Mesenteric fat pad (tissue), 1 donor: ENCODE measurements around the gene SNX15. TPM values are rescaled to one million over a fixed set of nuclear protein-coding genes. Genes with fewer than 3 reads are reported as not detected.
"Not testable (repeated sequence)": the region's sequence is repeated elsewhere in the genome, so short reads cannot be mapped to it uniquely, and the experiment has no call there.

Source experiments
- DNase-seq: peaks from one replicate; pipeline ENCODE4 v3.0.0-alpha.2; 2020; ENCODE audit warnings: low spot score
- long read RNA-seq: library from polyadenylated mRNA; unstranded; transcript quantifications from one replicate; pipeline ENCODE4 v2.0.0, GENCODE V29; 2020
- total RNA-seq: library from RNA; stranded (reverse); fragmentation: NEBNext Ultra II Directional; extraction: Animal tissue kit (Norgen Biotek cat#: 25700); gene quantifications from one replicate; pipeline ENCODE4 v1.2.1, GENCODE V29; 2021
- donor health status: DM: yes; HTN: yes; CAD: no.

SNX15 gene, protein sequence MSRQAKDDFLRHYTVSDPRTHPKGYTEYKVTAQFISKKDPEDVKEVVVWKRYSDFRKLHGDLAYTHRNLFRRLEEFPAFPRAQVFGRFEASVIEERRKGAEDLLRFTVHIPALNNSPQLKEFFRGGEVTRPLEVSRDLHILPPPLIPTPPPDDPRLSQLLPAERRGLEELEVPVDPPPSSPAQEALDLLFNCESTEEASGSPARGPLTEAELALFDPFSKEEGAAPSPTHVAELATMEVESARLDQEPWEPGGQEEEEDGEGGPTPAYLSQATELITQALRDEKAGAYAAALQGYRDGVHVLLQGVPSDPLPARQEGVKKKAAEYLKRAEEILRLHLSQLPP
- total RNA-seq, result 27.6 TPM
- long read RNA-seq, transcript SNX15-202 (8 exons, 1,939 nt), result major isoform, 41 of 44 reads
- long read RNA-seq, partial matches to known transcripts, result 1 of 44 reads
- long read RNA-seq, other reads (novel, unspliced or antisense), result 0 of 44 reads

DNA sequence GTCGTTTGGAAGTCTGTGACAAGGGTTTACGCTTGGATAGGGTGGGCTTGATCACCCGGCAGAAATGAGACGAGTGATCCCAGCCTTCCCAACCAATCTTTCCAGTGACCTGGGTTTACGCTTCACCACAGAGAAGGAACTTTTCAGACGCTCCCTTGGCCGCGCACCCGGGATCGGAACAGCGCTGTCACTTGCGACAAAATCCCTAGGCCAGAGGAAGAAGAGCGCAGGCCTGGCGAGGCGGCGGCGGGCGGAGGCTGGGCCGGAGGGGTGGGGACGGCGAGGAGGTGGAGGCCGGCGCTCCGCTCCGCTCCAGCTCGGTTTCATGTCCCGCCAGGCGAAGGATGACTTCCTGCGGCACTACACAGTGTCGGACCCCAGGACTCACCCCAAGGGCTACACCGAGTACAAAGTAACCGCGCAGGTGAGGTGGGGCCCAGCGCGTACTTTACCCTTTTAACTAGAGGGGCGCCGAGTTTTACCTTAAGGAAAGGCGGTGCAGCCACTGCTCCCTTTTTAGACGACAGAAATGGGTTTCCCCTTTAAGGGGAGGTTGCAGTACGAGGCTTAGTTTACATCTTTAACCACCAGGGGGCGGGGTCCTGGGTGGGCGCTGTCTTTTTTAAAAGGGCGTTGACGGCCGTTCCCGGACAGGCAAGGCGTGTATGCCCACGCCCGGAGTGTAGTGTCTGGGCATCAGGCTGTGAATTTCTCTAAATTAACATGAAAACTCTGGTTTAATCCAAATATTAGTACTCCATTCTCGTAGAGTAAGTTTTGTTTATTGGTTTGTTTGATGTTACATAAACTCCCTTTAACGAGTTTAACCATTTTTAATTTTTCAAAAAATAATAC, at the start of gene SNX15:
Gene SNX15 (plus strand): TSS at position 227 of the 855 bp plus-strand sequence. CDS start 99 bp downstream, at position 326.
- peak; percentile 97 for DNase-seq

DNA sequence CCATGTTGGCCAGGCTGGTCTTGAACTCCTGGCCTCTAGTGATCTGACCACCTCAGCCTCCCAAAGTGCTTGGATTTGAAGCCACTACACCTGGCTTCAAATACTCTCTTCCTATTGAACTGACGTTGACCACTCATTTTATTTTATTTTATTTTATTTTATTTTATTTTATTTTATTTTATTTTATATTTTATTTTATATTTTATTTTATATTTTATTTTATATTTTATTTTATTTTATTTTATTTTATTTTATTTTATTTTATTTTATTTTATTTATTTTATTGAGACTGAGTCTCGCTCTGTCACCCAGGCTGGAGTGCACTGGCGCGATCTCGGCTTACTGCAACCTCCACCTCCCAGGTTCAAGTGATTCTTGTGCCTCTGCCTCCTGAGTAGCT, 43.9 kb upstream of the SNX15 start:
- DNase-seq, result not testable (repeated sequence)

DNA sequence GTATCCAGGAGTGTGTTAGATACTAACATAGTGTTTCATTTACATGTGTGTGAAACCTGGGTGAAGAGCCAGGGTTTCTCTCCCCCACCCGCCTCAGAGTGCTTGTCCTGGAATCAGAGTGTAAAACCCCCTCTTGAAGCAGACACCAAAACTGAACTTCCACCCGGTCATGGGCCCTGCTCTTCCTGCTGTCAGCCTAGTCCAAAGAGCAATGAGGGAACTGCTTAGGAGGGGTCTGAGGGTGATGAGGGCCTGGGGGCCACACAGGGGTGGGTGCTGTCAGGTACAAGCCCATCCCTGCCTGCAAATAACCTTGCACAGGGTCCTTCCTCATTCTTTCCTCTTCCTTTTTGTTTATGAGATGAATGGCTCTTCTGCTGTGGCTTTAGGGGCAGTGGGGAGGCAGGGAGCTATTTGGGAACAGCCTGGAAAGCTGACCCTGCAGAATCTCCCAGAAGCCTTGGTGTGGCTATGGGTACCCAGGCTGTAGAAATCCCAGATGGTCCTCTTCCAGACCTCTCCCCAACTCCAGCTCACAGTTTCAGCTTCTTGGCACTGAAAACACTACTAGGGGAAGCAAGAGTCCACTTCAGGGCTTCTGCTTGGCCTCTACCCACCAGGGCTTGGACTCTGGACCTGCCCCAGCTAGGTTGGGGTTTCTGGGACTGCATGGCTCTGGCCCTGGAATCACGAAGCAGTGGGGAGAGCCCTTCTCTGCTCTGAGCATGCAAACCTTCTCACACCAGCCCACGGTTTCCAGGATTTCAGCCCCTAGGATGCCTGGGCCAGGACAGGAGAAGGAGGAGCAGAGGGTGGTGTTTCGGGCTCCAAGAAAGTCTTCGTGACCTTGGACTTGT, 39.0 kb upstream of the SNX15 start:
- no peak for DNase-seq

DNA sequence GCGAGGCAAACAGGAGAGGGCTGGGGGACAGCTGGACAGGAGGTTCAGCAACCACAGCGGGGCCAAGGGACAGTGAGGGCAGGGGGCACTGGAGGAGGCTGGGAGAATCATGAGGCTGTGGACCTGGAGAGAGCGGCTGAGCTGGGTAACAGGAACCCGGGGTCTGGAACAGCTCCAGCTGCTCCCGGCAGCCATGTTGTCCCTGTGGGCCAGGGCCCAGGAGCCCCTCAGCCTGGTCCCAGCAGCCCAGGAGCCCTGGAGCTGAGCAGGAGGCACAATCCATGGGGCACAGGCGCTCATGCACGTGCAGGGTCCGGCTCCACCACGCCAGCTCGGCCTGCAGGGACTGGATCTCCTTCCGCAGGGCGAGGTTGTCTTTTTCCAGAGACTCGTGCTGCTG, 37.8 kb upstream of the SNX15 start:
- no peak for DNase-seq

DNA sequence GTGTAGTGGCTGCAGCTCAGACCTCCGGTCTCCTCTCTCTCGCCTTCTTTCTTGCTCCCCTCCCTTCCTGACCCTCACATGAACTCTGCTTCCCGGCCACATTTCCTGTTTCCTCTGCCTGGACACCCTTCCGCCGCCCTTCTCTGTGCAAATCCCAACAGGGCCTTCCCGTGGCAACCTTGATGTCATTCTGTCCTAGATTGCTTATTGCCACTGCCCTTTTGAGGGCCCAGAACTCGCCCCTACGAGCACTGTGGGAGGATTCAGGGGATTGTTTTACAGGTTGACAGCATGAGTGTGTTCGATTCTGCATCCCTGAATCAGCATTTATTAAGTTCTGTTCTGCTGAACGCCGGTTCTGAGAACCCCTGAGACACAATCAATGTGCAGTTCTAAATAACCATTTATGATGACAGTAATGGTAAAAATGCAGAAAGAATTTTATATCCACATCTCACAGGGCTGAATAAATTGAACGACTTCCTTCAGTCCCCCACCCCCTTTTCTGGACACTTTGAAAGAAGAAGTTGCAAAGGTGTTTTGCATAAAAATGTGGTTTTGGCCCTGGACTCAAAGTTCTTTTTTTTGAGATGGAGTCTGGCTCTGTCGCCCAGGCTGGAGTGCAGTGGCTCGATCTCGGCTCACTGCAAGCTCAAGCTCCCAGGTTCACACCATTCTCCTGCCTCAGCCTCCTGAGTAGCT, 36.9 kb upstream of the SNX15 start:
- DNase-seq, result no peak

DNA sequence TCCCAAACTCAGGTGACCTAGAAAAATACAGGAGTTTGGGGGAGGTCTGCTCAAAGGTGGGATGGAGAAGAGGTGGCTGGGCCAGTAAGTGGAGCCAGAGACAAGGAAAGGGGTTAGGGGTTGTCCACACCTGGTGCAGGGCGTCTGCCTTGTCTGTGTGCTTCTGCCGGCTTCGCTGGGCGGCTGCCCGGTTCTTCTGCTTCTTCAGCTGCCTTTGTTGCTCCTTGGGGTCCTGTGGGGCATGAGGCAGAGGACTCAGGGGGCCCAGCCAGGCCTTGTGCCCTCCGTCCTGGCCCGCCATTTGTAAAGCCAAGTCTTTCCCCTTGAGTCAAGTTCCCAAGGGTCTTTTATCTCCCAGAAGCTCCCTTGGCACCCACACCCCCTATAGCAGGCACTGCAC, 32.9 kb upstream of the SNX15 start:
- DNase-seq, result no peak

DNA sequence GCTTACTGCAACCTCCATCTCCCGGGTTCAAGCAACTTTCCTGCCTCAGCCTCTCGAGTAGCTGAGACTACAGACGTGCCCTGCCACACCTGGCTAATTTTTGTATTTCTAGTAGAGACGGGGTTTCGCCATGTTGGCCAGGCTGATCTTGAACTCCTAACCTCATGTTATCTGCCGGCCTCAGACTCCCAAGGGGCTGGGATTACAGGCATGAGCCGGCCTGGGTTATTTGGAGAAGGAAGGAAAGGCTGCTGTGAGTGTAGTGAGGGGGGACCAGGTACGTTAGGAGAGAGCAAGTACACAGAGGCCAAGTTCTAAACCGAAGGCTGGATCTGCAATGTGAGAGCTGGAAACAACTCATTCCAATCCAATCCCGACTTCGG, 30.9 kb upstream of the SNX15 start:
- no peak for DNase-seq

DNA sequence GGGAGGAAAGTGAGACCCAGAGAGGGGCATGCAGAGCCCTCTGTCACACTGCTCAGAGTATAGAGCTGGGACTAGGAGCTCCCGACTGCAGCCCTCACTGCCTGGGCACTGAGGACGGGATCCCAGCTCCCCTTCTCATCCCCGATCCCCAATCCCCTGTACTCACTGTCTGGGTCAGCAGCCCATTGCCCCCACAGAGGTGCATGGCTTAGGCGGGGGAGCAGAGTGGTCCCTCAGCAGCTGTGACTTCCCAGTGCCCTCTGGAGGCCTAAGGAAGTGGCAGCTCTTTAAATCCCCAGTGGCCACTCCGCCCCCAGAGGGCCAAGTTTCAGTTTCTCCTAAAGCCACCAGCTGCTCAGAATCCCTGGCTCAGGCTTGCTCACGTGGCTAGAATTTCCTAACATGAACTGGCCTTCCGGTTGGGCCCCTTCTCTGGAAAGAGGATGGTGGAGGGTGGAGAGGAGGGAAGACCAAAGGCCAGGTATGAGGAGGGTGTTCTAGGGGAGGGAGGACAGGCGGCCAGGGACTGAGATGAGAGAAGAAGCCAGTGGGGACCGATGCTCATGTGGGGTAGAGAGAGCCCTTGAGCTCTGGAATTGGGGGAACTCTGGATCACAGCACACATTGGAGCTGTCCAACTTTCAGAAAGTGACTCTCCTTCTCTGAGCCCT, 30.4 kb upstream of the SNX15 start, which contains the start of gene BATF2:
Gene BATF2 (minus strand): TSS at position 262 of the 671 bp plus-strand sequence. CDS start 57 bp downstream, at position 205.
- no peak for DNase-seq

DNA sequence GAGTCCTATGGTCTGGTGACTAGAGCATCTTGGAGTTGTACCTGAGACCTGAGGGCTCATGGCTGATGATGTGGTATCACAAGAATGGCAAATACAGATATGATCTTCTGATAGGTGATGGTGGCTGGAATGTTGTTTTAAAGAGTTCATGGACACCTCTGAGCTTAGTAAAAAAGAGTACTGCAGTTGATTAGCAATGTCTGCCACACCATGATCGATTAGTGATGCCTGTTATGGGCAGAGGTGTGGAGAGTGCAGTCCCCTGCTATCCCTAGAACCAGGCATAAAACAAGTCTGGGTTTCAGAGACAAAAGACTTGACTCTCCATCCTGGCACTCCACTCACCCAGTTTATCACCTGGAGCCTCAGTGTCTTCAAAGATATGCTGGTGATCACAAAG, 29.1 kb upstream of the SNX15 start:
- DNase-seq, result no peak

DNA sequence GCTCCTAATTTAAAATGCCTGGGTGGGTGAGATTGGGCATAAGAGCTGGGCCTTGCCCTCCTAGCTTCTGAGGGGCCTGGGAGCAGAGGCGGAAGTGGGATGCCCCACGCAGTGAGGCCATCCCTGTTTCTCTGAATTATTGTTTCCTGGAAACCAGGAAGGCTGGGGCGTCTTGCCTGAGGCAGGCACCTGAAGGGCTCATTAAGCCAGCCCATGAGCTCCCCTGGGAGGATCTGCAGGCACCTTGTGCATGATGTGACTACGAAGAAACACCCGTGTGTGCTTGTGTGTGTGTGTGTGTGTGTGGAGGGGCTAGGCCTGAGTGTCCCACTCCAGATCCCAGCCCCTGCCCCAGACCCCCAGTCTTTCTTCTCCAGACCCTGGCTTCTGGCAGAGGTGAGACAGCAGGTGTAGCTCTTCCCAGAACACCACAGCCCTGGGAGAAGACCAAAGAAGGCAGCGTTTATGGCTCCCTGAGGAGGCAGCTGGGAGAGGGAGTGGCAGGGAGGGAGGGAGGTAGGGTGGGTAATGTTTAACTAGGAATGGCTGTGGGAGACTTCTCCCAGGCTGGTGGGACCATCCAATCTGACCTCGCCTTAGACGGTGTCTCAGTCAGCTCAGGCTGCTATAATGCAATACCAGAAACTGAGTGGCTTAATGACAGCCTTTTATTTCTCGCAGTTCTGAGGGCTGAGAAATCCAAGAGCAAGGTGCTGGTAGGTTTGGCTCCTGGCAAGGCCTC, 28.4 kb upstream of the SNX15 start:
- no peak for DNase-seq

DNA sequence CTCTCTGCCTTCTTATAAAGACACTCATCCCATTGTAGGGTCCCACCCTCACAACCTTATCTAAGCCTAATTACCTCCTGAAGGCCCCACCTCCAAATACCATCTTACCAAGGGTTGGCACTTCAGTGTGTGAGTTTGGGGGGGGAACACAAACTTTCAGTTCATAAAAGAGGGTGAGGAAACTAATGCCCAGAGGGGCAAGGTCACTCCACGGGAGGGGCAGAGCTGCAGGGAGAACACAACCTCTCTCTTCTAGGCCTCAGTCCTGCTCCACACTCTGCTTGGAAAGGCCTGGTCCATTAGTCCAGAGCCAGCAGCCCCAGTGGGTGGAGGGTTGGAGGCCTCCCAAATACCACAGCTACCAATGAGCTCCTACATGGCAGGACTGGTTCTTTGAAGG, 27.8 kb upstream of the SNX15 start:
- DNase-seq, result no peak

DNA sequence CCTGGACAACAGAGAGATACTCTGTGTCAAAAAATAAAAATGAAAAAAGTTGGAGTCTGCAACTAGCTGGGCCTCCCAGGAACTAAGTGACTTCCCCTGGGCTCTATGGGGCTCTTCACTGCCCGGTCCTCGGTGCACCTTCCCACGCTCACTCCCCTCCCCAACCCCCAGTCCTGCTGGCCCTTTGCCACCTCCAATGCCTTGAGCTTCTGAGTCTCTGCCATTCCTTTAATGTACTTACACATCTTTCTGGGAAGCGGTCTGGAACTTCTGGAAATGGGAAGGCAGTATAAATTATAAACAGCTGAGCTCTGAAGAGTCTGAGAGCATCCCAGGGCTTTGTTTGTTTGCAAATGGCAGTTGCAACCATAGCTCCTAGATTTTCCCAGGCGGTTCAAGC, 24.5 kb upstream of the SNX15 start:
- DNase-seq, result no peak

DNA sequence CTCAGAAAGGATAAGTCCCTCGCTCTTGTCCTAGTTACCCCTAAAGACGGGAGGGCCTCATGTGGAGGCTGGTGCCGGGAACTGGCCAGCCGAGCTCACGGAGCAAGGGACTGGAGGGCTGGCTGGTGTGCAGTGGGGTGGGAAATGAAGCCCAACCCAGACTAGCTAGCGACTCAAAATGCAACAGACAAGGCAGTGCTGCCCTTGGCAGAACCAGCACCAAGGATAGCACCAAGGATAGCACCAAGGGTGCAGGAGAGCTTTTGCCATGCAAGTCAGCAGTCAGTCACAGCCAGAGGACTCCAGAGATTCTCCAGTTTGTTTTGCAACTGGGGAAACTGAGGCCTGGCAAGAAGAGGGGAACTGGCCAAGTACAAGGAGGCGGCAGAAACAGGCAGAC, 24.0 kb upstream of the SNX15 start:
- DNase-seq, result no peak

DNA sequence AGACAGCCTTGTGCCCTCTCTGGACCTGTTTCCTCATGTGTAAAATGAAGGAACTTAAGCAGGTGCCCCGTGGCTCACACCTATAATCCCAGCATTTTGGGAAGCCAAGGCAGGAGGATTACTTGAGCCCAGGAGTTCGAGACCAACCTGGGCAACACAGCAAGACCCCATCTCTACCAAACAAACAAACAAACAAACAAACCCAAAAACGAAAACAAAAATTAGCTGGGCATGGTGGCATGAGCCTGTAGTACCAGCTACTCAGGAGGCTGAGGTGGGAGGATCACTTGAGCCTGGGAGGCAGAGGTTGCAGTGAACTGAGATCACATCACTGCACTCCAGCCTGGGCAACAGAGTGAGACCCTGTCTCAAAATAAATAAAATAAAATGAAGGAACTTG, 23.3 kb upstream of the SNX15 start:
- not testable (repeated sequence) for DNase-seq

DNA sequence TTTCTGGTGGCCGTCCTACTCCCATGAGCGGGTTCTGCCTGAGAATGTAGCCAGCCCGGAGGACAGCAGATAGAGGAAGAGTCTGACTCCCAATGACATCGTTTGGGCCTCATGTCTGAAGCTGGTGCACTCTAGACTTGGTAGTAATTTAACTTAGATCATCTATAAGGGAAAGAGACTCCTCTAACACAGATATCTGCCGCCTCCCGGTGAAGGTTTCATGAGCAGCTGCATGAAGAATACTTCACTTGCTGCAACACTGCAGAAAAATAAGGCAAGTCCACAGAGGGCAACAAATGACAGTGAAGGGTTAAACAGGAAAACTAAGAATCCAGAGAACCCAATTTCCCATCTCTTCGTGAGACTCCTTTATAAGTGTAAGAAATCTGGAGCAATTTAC, 19.2 kb upstream of the SNX15 start:
- no peak for DNase-seq

DNA sequence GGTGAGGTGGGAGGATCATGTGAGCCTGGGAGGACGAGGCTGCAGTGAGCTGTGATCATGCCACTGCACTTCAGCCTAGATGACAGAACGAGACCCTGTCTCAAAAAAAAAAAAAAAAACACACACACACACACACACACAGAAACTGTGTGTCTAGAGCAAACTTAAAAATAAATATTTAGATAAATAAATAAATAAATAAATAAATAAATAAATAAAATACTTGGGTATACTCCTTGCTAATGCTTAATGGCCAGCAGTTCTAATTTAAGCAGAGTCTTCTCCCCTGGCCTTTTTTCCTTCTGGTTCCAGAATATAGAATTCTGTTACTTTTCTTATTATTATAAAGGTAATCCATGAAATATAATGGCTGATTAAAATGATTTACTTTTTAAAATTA, 18.4 kb upstream of the SNX15 start:
- no peak for DNase-seq

DNA sequence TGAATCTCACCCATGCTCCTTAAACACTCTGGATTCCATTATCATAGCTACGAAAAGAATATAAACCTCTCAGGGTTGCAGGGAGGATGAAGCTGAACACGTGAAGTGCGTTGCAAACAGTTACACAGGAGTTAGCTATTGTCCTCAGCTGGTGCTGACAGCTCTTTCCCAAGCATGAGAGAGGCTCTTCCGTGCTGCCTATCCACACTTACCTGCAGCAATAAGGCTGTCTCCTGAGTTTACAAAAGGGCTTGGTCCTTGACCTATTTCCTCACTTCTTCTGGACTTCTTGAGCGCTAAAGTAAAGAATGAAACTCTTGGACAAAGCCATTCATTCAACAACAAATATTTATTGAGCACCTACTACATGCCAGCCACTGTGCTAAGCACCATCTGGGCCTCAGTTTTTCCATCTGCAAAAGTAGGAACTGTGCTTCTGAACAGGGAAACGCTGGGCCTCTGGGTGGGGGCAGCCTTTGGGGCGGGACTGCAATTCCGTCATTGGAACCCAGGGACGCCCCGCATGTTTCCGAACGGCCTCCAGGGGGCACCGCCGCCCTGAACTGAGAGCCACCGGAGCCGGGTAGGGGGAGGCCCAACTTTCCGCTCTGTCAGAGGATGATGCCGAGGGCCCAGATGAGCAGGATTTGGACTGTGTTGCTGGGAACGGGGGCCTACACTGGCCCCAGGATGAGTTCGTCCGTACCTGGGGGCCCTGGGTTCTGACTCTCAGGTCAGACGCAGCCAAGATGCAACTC, 13.9 kb upstream of the SNX15 start:
- peak; percentile 96 for DNase-seq

DNA sequence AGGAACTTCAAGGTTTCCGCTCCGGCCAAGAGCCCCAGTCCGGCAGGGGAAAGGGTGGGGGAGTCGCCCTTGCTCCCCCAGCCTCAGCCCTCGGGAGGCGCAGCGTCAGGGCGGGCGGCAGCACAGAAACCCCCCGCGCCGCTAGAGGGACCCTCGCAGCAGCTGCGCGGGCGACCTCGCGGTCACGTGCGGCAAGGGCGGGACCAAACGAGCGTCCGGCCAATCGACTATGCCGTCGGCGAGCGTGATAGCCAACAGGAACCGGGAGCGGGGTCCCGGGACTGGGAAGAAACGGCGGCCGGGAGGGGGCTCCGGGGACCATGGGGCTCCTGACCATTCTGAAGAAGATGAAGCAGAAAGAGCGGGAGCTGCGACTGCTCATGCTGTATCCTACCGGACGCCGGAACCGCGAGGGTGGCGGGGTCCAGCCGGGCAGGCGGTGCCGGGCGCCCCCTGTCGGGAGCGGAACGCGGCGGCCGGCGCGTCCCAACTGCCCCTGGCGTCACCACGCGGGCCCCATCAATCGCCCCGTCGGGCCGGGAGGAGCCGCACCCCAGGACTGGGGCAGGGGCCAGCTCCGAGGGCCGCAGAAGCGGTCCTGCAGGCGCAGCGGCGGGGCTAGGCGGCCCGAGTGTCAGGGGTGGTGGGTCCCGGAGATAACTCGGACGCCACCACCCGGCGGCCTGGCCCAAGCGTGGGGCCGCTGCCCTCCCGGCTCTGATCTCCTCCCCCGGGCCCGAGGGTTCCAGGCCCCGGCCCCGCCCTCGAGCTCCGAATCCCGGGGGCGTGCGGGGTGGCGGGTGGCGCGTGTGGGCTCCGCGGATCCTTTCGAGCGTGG, 13.1 kb upstream of the SNX15 start, which contains the start of gene ARL2:
Gene ARL2 (plus strand): TSS at position 273 of the 838 bp plus-strand sequence. CDS start 48 bp downstream, at position 321.
- DNase-seq, result peak; percentile 95
